Vagina (tissue), 2 donors: ENCODE results near the gene ZNF830. TPM values are rescaled to one million over a fixed set of nuclear protein-coding genes. Genes with fewer than 3 reads are reported as not detected.

Source experiments
- DNase-seq, 2 donors: peaks; one replicate each; pipeline ENCODE4 v3.0.0-alpha.2; 2017; ENCODE audit errors: extremely low spot score in 2 of 2
- H3K27ac ChIP-seq: fragments of 200-600 bp; sonication (generic); one replicate; pipeline ENCODE4 v1.5.1; 2019
- H3K27me3 ChIP-seq: fragments of 200-600 bp; sonication (generic); one replicate; pipeline ENCODE4 v1.5.1; 2019
- H3K36me3 ChIP-seq, 2 donors: fragments of 200-600 bp; sonication (generic); one replicate each; pipeline ENCODE4 v1.5.1; 2017 to 2019
- H3K4me1 ChIP-seq: fragments of 200-600 bp; sonication (generic); one replicate; pipeline ENCODE4 v1.5.1; 2019
- H3K4me3 ChIP-seq, 2 donors: fragments of 200-600 bp; sonication (generic); 1 replicate in 1 of 2; 2 replicates in 1 of 2; pipeline ENCODE4 v1.5.1; 2016 to 2019
- H3K9me3 ChIP-seq: fragments of 200-600 bp; sonication (generic); one replicate; pipeline ENCODE4 v1.5.1; 2019
- POLR2A ChIP-seq, 2 donors: fragments of 450-650 bp; IDR thresholded peaks; one replicate each; pipeline ENCODE4 v1.6.1; 2017; ENCODE audit warnings: antibody characterized with exemption in 2 of 2, mild to moderate bottlenecking in 2 of 2, moderate library complexity in 2 of 2
- POLR2AphosphoS5 ChIP-seq, 2 donors: sonication (generic); formaldehyde crosslinking; IDR thresholded peaks; one replicate each; pipeline ENCODE4 v1.9.0; 2017; ENCODE audit warnings: antibody characterized with exemption in 2 of 2, mild to moderate bottlenecking in 2 of 2, low read depth in 1 of 2; ENCODE audit not compliant: insufficient read depth in 1 of 2
- intact Hi-C: fragments of 100-400 bp; cut with DNase I; formaldehyde crosslinking; loops from one replicate; pipeline ENCODE4 v1.15.1; 2023
- total RNA-seq: library from RNA; depleted of rRNA; stranded (reverse); fragments of >200 nt; gene quantifications from one replicate; pipeline ENCODE4 v1.2.3, GENCODE V29; 2016
- TF ChIP-seq, protein P1 (sequence below), 3 experiments: fragments of 450-650 bp in 2 of 3; fragments of 200-600 bp in 1 of 3; sonication (generic) in 1 of 3; IDR thresholded peaks; one replicate each; pipeline ENCODE4 v1.5.1; 2017 to 2019; ENCODE audit warnings: antibody characterized with exemption in 3 of 3, mild to moderate bottlenecking in 2 of 3, moderate library complexity in 2 of 3

Gene ZNF830
- total RNA-seq, 1 donor from 2014 or later, result 7.6 TPM

DNA sequence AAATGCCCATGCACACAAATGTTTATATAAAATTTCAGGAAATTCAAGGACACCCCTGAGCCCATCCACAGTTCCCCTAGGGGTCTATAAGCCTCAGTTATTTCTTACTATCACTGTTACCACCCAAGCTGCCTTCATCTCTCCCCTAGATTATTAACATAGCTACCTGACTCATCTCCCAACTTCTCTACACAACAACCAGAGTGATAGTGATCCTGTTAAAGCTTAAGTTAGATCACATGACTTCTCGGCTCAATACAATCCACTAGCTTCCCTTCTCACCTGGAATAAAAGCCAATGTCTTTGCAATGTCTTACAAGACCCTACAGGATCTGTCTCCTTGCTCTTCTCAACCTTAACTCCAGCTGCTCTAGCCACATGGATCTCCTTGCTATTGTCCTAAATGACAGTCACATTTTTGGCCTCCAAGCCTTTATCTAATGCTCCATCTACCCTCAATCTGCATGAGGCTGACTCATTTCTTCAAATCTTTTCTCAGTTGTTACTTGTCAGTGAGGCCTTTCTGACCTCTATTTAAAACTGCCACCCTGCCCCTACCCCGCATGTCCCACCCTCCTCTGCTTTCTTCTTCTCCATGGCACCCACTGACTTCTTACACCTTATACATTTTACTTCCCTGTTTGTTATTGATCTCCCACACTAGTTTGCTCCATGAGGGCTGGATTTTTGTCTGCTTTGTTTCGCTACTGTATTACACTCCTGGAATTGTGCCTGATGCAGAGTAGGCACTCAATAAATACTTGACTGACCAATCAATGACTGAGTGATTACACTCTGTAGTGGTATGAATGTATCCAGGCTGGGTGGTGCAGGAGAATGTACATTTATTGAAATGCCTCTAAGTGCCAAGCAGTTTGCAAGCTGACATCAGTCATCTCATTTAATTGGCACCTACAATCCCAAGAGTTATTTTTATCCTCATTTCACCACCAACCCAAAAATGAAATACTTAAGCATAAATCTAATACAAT lies 13.8 kb downstream of the ZNF830 start:
- no peak overlapping the region for H3K27ac ChIP-seq
- DNase-seq, result no peak
- no peaks in the 10 kb centered on the region for H3K36me3 ChIP-seq
- intact Hi-C loops, result no loop called here
- no peaks in the 10 kb centered on the region for H3K27me3 ChIP-seq
- TF ChIP-seq POLR2AphosphoS5 (IDR thresholded peaks at IDR 0.05; ENCODE audit: insufficient read depth in 1 of 2, low read depth in 1 of 2) (no peak), POLR2A (IDR thresholded peaks at IDR 0.05) (no peak)
- TF ChIP-seq, protein P1, sequence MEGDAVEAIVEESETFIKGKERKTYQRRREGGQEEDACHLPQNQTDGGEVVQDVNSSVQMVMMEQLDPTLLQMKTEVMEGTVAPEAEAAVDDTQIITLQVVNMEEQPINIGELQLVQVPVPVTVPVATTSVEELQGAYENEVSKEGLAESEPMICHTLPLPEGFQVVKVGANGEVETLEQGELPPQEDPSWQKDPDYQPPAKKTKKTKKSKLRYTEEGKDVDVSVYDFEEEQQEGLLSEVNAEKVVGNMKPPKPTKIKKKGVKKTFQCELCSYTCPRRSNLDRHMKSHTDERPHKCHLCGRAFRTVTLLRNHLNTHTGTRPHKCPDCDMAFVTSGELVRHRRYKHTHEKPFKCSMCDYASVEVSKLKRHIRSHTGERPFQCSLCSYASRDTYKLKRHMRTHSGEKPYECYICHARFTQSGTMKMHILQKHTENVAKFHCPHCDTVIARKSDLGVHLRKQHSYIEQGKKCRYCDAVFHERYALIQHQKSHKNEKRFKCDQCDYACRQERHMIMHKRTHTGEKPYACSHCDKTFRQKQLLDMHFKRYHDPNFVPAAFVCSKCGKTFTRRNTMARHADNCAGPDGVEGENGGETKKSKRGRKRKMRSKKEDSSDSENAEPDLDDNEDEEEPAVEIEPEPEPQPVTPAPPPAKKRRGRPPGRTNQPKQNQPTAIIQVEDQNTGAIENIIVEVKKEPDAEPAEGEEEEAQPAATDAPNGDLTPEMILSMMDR (IDR thresholded peaks at IDR 0.05), result no peak
- H3K4me1 ChIP-seq, result peaks cover 9% of the 10 kb centered on the region
- H3K9me3 ChIP-seq, result no peaks in the 10 kb centered on the region
- H3K4me3 ChIP-seq, result no peak overlapping the region

DNA sequence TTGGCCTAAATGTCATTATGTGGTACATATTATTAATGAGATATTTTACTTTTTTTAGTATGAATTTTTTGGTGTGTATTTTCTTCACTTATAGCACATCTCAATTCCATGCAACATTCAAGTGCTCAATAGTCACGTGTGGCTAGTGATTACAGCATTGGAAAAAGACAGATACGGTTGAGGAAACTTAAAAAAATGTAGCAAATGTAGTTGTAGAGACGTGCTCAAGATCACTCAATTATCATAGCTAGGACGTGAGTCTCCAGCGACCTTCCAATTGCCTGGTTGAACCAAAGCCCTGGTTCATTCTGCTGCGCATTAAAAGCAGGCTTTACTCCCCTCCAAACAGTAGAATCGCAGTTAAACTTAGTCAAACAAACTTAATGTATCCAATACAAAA lies 17.8 kb downstream of the ZNF830 start:
- Histone ChIP-seq H3K4me3 (no peak overlapping the region), H3K9me3 (no peaks in the 10 kb centered on the region), H3K4me1 (peaks cover 33% of the 10 kb centered on the region), H3K27ac (peak overlapping the region; percentile 98), H3K36me3 (no peaks in the 10 kb centered on the region), H3K27me3 (no peaks in the 10 kb centered on the region)
- intact Hi-C loops, result no loop called here
- DNase-seq, result no peak
- no peak for TF ChIP-seq POLR2AphosphoS5 (IDR thresholded peaks at IDR 0.05; ENCODE audit: insufficient read depth in 1 of 2, low read depth in 1 of 2)
- TF ChIP-seq, protein P1 (IDR thresholded peaks at IDR 0.05), result no peak
- no peak for TF ChIP-seq POLR2A (IDR thresholded peaks at IDR 0.05)

DNA sequence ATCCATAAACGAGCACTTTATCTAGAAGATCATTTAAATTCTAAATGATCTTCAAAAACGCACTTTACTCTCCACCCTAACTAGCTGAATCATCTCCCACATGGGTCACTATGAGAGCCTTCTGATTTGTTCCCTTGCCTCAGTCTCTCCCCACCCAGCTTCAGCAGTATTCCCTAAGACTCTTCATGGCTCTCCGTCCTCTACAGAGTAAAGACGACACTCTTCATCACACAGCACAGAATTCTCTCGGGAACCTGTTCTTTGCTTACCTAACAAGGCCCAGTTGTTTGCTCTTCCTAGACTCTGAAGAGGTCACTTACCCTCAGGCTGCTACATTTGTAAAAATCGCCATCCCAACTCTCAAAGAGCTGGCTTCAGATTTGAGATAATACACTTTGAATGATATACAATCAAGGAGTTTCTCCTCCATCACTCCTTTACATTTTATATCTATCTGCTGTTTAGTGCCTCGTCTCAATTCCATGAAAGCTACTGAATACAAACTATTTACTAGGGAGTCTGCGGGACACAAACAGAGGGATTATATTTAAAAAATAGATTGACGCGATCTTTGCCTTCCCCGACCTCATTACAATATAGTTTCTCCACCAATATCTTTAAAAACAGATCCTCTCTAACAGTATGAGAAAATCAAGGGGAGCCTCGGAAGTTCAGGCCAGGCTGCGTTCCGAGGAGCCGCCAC lies 18.5 kb downstream of the ZNF830 start:
- Histone ChIP-seq H3K4me1 (peaks cover 33% of the 10 kb centered on the region), H3K36me3 (no peaks in the 10 kb centered on the region), H3K27me3 (no peaks in the 10 kb centered on the region), H3K9me3 (no peaks in the 10 kb centered on the region), H3K4me3 (peak overlapping the region; percentile 85 to 95), H3K27ac (peak overlapping the region; percentile 98)
- no peak for DNase-seq
- intact Hi-C loops, result no loop called here
- TF ChIP-seq, protein P1 (IDR thresholded peaks at IDR 0.05), result no peak
- no peak for TF ChIP-seq POLR2AphosphoS5 (IDR thresholded peaks at IDR 0.05; ENCODE audit: insufficient read depth in 1 of 2, low read depth in 1 of 2)
- no peak for TF ChIP-seq POLR2A (IDR thresholded peaks at IDR 0.05)

DNA sequence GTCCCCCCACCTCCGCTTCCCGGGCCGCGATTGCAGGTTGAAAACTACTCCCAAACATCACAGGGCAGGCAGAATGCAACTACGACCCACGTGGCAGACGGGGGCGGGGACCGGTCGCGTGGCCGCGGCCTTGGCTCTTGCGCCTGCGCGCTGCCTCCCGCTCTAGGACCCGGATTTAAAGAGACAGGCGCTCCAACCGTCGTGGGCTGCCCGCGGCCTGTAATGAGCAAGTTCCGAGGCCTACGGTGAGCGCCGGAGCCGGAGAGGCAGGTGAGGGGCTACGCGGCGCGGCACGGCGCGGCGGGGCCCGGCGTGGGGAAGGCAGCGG lies 19.0 kb downstream of the ZNF830 start, which contains the start of gene LIG3:
Gene LIG3 (plus strand): TSS at position 160 of the 328 bp plus-strand sequence. CDS start 2,494 bp downstream, outside the sequence.
- no peaks in the 10 kb centered on the region for H3K27me3 ChIP-seq
- TF ChIP-seq POLR2AphosphoS5 (IDR thresholded peaks at IDR 0.05; ENCODE audit: insufficient read depth in 1 of 2, low read depth in 1 of 2) (peak; percentile 82 to 86), POLR2A (IDR thresholded peaks at IDR 0.05) (peak in 1 of 2 donors; percentile 28)
- TF ChIP-seq, protein P1 (IDR thresholded peaks at IDR 0.05), result no peak
- peaks cover 33% of the 10 kb centered on the region for H3K4me1 ChIP-seq

More for the DNA sequence above, 19.0 kb downstream of the ZNF830 start, which contains the start of gene LIG3:
- intact Hi-C loops, result no loop called here
- peak in 1 of 2 donors; percentile 97 for DNase-seq
- H3K4me3 ChIP-seq, result peak within 1 kb of the TSS; percentile 85 to 95
- H3K27ac ChIP-seq, result peak within 1 kb of the TSS; percentile 98
- H3K36me3 ChIP-seq, result no peaks in the 10 kb centered on the region
- H3K9me3 ChIP-seq, result no peaks in the 10 kb centered on the region
